SKM-1 (cell line): ENCODE data around the gene OR2T8.

Experiments
- DNase-seq: peaks from one replicate; lab custom pipeline; 2025; ENCODE audit not compliant: unreplicated experiment; lab: John Stamatoyannopoulos, UW

OR2T8 gene

GRCh38 chr1:247961791-247962190 is 41.7 kb downstream of the OR2T8 start:
- DNase-seq, result no peak

DNA sequence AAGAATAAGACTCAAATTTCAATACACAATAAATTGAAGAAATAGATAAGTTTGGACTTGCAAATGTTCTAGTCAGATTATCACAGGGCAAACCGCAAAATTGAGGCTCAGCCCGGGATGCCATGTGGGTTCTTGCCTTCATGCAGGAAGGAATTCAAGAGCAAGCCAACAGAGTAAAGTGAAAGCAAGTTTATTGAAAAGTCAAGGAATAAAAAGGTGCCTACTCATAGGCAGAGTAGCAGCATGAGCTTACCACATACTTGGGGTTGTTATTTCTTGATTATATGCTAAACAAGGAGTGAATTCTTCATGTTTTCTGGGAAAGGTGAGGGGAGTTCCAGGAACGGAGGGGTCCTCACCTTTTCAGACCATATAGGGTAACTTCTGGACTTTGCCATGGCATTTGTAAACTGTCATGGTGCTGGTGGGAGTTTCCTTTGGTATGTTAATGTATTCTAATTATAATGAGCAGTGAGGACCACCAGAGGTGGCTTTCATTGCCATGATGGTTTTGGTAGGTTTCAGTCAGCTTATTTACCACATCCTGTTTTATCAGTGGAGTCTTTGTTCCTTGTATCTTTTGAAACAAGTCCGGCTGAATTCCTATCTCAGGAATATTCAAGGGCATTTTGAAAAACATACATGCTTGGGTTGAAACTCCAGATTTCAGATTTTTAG is 43.0 kb downstream of the OR2T8 start:
- no peak for DNase-seq

DNA sequence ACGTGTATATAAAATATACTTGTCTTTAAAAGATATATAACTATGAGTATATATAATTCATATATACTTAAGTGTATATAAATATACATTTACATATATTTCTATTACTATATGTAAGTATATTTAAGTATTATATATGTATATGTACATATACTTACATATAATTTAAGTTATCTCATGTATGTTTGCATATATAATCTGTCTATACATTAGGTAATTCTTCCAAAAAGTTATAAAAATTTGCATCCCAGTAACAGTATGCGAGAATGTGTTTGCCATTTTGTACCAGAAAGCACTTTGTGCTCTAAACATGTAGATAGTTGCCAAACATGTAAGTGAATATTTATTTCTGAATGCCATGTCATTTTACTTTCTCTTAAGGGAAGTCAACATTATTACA is 44.9 kb downstream of the OR2T8 start, which contains the start of gene OR2AK2:
OR2AK2 (plus strand) TSS at position 301 of the 400 bp plus-strand sequence. CDS start 144 bp downstream, outside the sequence.
- DNase-seq, result no peak

GRCh38 chr1:247966532-247967204 is 46.6 kb downstream of the OR2T8 start:
- no peak for DNase-seq
